ENCODE results near the gene THUMPD2.
A peak's percentile ranks its signal among the peaks of the same experiment; 100 is the strongest.
"Not testable (repeated sequence)": the region's sequence is repeated elsewhere in the genome, so short reads cannot be mapped to it uniquely, and the experiment has no call there.

Gene THUMPD2

GRCh38 chr2:39743269-39743776 is 35.7 kb downstream of the THUMPD2 start:
- no peak for DNase-seq

- DNase-seq: no peak
These were observed 37.2 kb downstream of the THUMPD2 start for GRCh38 chr2:39741871-39742270.

- no peak for DNase-seq
These were observed 39.7 kb downstream of the THUMPD2 start for GRCh38 chr2:39739386-39739785.

- no peak for DNase-seq
These were observed 40.1 kb downstream of the THUMPD2 start for GRCh38 chr2:39738936-39739335.

GRCh38 chr2:39737661-39738060 is 41.4 kb downstream of the THUMPD2 start:
- no peak for DNase-seq

GRCh38 chr2:39736640-39737039 is 42.4 kb downstream of the THUMPD2 start:
- DNase-seq: no peak

- DNase-seq: no peak
These were observed 43.4 kb downstream of the THUMPD2 start for GRCh38 chr2:39735648-39736047.

GRCh38 chr2:39734445-39734844 is 44.6 kb downstream of the THUMPD2 start:
- no peak for DNase-seq

GRCh38 chr2:39733070-39733674 is 45.9 kb downstream of the THUMPD2 start:
- no peak for DNase-seq

- no peak for DNase-seq
These were observed 46.6 kb downstream of the THUMPD2 start for GRCh38 chr2:39732482-39732881.

GRCh38 chr2:39731546-39731945 is 47.5 kb downstream of the THUMPD2 start:
- no peak for DNase-seq

- peak; percentile 11 for DNase-seq
These were observed 48.3 kb downstream of the THUMPD2 start for GRCh38 chr2:39730685-39731302.

GRCh38 chr2:39730276-39730675 is 48.8 kb downstream of the THUMPD2 start:
- no peak for DNase-seq

GRCh38 chr2:39728941-39729351 is 50.1 kb downstream of the THUMPD2 start:
- DNase-seq: no peak

GRCh38 chr2:39728085-39728484 is 51.0 kb downstream of the THUMPD2 start:
- DNase-seq: not testable (repeated sequence)

GRCh38 chr2:39725401-39725800 is 53.7 kb downstream of the THUMPD2 start:
- no peak for DNase-seq

GRCh38 chr2:39724828-39725144 is 54.3 kb downstream of the THUMPD2 start:
- DNase-seq: no peak

- DNase-seq: no peak
These were observed 54.9 kb downstream of the THUMPD2 start for GRCh38 chr2:39723946-39724827.

GRCh38 chr2:39723497-39723896 is 55.6 kb downstream of the THUMPD2 start:
- no peak for DNase-seq

GRCh38 chr2:39720970-39721369 is 58.1 kb downstream of the THUMPD2 start:
- DNase-seq: no peak

GRCh38 chr2:39719317-39719716 is 59.7 kb downstream of the THUMPD2 start:
- no peak for DNase-seq

GRCh38 chr2:39718483-39718882 is 60.6 kb downstream of the THUMPD2 start:
- no peak for DNase-seq

- no peak for DNase-seq
These were observed 62.0 kb downstream of the THUMPD2 start for GRCh38 chr2:39717067-39717466.

GRCh38 chr2:39715822-39716221 is 63.2 kb downstream of the THUMPD2 start:
- DNase-seq: no peak

All from NCI-H2081 treated with DMSO at 0.1 percent for 48 hours (cell line).